SH-SY5Y (cell line): ENCODE measurements around the gene SFTPB.

ENCODE experiments used
- GATA2 ChIP-seq: IDR thresholded peaks from 2 replicates; pipeline ENCODE4 v1.6.1; 2011; ENCODE audit warnings: mild to moderate bottlenecking, low read depth, low read length
- GATA3 ChIP-seq: IDR thresholded peaks from 2 replicates; pipeline ENCODE4 v1.6.1; 2011; ENCODE audit warnings: low read depth, mild to moderate bottlenecking, low read length, moderate library complexity

DNA sequence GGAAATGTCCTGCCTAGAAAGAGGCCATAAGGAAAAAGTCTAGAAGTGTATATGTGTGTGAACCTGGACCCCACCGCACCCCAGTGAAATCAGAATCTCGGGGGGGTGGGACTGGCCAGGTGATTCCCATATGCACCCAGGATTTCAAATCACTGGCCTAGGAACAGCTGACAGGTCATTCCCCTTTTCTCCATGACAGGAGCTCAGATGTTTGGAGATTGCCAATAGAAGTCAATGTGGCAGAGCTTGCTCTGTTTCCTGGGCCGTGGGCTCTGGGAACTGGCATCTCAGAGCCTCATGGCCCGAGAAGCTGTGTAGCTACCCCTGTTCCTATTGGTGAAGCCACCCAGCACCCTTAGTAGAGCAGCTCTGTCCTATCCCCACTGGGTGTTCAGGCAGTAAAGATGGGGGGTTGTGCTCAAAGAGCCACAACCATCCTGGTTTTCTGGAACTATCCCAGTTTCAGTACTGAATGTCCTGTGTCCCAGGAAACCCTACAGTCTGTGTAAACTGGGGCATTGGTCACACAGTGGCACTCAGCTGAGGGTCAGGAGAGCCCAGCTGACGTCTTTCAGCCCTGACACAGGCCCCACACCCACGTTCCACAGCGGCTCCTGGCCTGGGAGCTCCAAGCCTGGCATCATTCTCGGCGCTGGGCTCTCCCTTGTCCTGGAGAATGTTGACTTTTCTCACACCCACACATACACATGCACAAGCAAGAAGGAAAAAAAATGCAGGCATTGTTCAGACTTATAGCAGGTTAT, 45.0 kb upstream of the SFTPB start:
- TF ChIP-seq GATA2 (no peak), GATA3 (no peak)
